ENCODE data around the gene ATP8A2. TPM values are rescaled to one million over a fixed set of nuclear protein-coding genes. Genes with fewer than 3 reads are reported as not detected.

ATP8A2 gene
- total RNA-seq, 4 donors from 2014 or later: not detected

DNA sequence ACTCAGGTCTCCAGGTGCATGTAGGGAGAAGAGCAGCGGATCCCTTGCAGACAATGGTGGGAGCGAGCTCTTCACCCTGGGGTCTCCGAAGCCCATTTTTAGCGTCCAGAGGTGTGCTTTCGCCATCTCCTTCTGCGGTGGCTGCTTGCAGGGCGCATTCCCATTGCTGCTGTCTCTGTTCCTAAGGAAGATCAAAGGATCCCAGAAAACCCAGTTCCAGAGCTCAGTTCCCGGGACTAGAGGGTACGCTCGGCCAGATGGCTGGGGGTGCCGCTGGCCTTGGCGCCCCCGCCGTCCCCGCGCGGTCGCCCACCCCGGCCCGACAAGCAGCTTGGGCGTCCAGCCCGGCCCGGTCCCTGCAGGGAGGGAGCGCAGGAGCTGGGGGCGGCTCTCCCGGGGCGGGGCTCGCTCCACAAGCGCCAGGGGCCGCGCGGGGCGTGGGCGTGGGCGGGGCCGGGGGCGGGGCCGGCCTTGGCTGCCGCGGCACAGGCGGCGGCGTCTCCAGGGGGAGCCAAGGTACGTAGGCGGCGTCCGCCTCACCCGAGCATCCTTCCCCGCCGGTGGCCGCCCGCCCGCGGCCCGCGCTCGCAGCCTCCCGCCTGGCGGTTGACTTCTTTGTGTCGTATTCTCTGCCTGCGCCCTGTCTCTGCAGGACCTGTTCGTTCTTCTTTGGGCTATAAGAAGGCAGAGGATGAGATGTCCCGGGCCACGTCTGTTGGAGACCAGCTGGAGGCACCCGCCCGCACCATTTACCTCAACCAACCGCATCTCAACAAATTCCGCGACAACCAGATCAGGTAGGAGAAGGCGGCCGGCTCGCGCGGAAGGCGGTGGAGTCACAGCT, 96.8 kb downstream of the ATP8A2 start:
- Histone ChIP-seq H3K27me3 (peaks cover 13 to 35% (median 13%) of the 10 kb centered on the region in 3 donors), H3K9me3 (no peaks in the 10 kb centered on the region), H3K4me1 (no peaks in the 10 kb centered on the region), H3K27ac (no peak overlapping the region), H3K36me3 (no peaks in the 10 kb centered on the region), H3K4me3 (no peak overlapping the region)
- TF ChIP-seq POLR2A (IDR thresholded peaks at IDR 0.05): no peak
- TF ChIP-seq, protein P1, sequence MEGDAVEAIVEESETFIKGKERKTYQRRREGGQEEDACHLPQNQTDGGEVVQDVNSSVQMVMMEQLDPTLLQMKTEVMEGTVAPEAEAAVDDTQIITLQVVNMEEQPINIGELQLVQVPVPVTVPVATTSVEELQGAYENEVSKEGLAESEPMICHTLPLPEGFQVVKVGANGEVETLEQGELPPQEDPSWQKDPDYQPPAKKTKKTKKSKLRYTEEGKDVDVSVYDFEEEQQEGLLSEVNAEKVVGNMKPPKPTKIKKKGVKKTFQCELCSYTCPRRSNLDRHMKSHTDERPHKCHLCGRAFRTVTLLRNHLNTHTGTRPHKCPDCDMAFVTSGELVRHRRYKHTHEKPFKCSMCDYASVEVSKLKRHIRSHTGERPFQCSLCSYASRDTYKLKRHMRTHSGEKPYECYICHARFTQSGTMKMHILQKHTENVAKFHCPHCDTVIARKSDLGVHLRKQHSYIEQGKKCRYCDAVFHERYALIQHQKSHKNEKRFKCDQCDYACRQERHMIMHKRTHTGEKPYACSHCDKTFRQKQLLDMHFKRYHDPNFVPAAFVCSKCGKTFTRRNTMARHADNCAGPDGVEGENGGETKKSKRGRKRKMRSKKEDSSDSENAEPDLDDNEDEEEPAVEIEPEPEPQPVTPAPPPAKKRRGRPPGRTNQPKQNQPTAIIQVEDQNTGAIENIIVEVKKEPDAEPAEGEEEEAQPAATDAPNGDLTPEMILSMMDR (IDR thresholded peaks at IDR 0.05 in 4 of 5, conservative IDR thresholded peaks at IDR 0.05 in 1 of 5): no peak
- intact Hi-C loops (cut with DNase I; ENCODE audit: low total_unique reads): no loop called here
- in situ Hi-C loops (cut with MboI; ENCODE audit: low sequenced_read_pairs in 4 of 4): no loop called here
- DNase-seq: no peak
- ATAC-seq: no peak

DNA sequence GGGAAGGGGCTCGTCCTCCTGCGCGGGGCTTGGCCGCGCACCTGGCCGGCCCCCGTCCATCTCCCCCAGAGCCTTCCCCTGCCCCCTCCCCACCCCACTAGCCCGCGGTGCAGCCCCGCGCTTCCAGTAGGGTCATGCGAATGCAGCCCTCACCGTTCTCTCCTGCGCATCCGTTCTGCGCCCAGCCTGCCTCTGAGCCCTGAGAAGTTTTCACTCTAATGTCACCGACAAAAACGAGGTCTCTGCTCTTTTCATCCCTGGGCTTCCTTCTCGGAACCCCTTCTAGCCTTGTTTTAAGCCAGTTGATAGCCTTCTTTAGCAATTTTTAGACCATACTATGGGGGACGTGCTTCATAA, 97.4 kb downstream of the ATP8A2 start:
- no peak for DNase-seq
- TF ChIP-seq POLR2A (IDR thresholded peaks at IDR 0.05): no peak
- TF ChIP-seq, protein P1 (IDR thresholded peaks at IDR 0.05 in 4 of 5, conservative IDR thresholded peaks at IDR 0.05 in 1 of 5): no peak
- in situ Hi-C loops (cut with MboI; ENCODE audit: low sequenced_read_pairs in 4 of 4): no loop called here
- H3K36me3 ChIP-seq: no peaks in the 10 kb centered on the region
- H3K27ac ChIP-seq: no peak overlapping the region
- H3K4me3 ChIP-seq: no peak overlapping the region
- no peaks in the 10 kb centered on the region for H3K9me3 ChIP-seq
- no peaks in the 10 kb centered on the region for H3K4me1 ChIP-seq
- intact Hi-C loops (cut with DNase I; ENCODE audit: low total_unique reads): no loop called here
- no peak for ATAC-seq
- peaks cover 13 to 35% (median 13%) of the 10 kb centered on the region in 3 donors for H3K27me3 ChIP-seq

DNA sequence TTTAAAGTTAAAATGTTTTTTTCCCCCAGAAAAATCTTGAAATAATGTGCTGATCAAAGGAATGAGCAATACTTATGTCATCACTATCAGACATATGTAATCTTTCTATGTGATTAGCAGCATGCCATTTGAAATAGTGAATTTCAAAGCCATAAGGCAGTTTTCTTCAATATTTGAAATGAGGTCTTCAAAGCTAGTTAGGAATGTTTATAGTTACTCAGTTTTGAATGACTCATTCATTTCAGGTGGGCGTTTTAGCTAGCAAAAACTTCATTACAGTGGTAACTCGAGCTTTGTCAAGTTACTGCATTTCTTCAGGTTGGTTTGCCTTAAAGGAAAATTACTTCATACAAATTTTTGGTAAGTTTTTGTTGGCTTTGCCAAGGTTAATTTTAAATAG, 102.1 kb downstream of the ATP8A2 start:
- Histone ChIP-seq H3K36me3 (no peaks in the 10 kb centered on the region), H3K27me3 (peaks cover 7 to 22% (median 11%) of the 10 kb centered on the region in 3 donors), H3K4me3 (no peak overlapping the region), H3K27ac (no peak overlapping the region), H3K9me3 (no peaks in the 10 kb centered on the region), H3K4me1 (no peaks in the 10 kb centered on the region)
- no peak for ATAC-seq
- intact Hi-C loops (cut with DNase I; ENCODE audit: low total_unique reads): no loop called here
- in situ Hi-C loops (cut with MboI; ENCODE audit: low sequenced_read_pairs in 4 of 4): no loop called here
- DNase-seq: no peak
- TF ChIP-seq, protein P1 (IDR thresholded peaks at IDR 0.05 in 4 of 5, conservative IDR thresholded peaks at IDR 0.05 in 1 of 5): no peak
- TF ChIP-seq POLR2A (IDR thresholded peaks at IDR 0.05): no peak

DNA sequence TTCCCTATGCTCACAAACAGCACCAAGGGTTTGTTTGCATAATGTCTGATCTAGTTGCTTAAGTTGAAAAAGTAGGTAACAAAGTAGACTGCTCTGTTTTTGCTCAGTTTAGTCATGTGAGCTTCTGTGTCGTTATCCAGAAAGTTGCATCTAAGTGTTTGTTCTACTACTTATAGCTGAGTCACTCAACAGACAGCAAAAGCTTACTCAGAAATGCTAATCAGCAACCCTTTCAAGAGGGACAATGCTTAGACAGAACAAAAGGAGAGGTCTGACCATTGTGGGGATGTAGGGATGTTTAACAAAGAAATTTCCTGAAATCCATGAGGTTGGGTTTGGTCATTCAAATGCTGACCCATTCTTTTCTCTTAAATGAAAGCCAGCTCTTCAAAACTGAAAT, 106.4 kb downstream of the ATP8A2 start:
- no peak overlapping the region for H3K27ac ChIP-seq
- in situ Hi-C loops (cut with MboI; ENCODE audit: low sequenced_read_pairs in 4 of 4) (no loop called here), intact Hi-C loops (cut with DNase I; ENCODE audit: low total_unique reads) (no loop called here)
- no peaks in the 10 kb centered on the region for H3K27me3 ChIP-seq
- no peaks in the 10 kb centered on the region for H3K4me1 ChIP-seq
- no peak for ATAC-seq
- no peaks in the 10 kb centered on the region for H3K9me3 ChIP-seq
- TF ChIP-seq, protein P1 (IDR thresholded peaks at IDR 0.05 in 4 of 5, conservative IDR thresholded peaks at IDR 0.05 in 1 of 5): no peak
- no peak for TF ChIP-seq POLR2A (IDR thresholded peaks at IDR 0.05)
- no peaks in the 10 kb centered on the region for H3K36me3 ChIP-seq
- no peak for DNase-seq
- H3K4me3 ChIP-seq: no peak overlapping the region
